ENCODE results near the gene ANGPTL5. TPM values are rescaled to one million over a fixed set of nuclear protein-coding genes. Genes with fewer than 3 reads are reported as not detected.
A peak's percentile ranks its signal among the peaks of the same experiment; 100 is the strongest.
"Not testable (repeated sequence)": the region's sequence is repeated elsewhere in the genome, so short reads cannot be mapped to it uniquely, and the experiment has no call there.

Gene ANGPTL5
- total RNA-seq = under 1 TPM; 0.12 to 0.28 TPM
- long read RNA-seq, partial matches to known transcripts = 0 of 2 reads
- long read RNA-seq, other reads (novel, unspliced or antisense) = 2 of 2 reads

GRCh38 chr11:101916422-101916821 lies at the start of gene ANGPTL5:
TSS of gene ANGPTL5 (minus strand) at chr11:101916522. CDS start at chr11:101907909, 8,613 bp downstream.
- ATAC-seq = no peak
- DNase-seq = no peak
- intact Hi-C loops (cut with DNase I, micrococcal nuclease) = no loop called here

- DNase-seq; intact Hi-C loops (cut with DNase I, micrococcal nuclease); ATAC-seq: not testable (repeated sequence)
Measured at GRCh38 chr11:101964200-101964599, 47.9 kb upstream of the ANGPTL5 start.

GRCh38 chr11:101960231-101960630 lies 43.9 kb upstream of the ANGPTL5 start:
- ATAC-seq (no peak), DNase-seq (no peak)
- intact Hi-C loops (cut with DNase I, micrococcal nuclease) = no loop called here

- DNase-seq = no peak
- intact Hi-C loops (cut with DNase I, micrococcal nuclease) = no loop called here
- ATAC-seq = no peak
Measured at GRCh38 chr11:101955701-101956100, 39.4 kb upstream of the ANGPTL5 start.

GRCh38 chr11:101955278-101955677 lies 39.0 kb upstream of the ANGPTL5 start:
- intact Hi-C loops (cut with DNase I, micrococcal nuclease) = no loop called here
- DNase-seq (no peak), ATAC-seq (no peak)

GRCh38 chr11:101949680-101950220 lies 33.4 kb upstream of the ANGPTL5 start:
- intact Hi-C loops (cut with DNase I, micrococcal nuclease) = no loop called here
- ATAC-seq = no peak
- no peak for DNase-seq

- intact Hi-C loops (cut with DNase I, micrococcal nuclease) = no loop called here
- DNase-seq (no peak), ATAC-seq (no peak)
Measured at GRCh38 chr11:101945448-101945847, 29.1 kb upstream of the ANGPTL5 start.

- DNase-seq = no peak
Measured at GRCh38 chr11:101944923-101945322, 28.6 kb upstream of the ANGPTL5 start.

GRCh38 chr11:101940901-101941520 lies 24.7 kb upstream of the ANGPTL5 start:
- intact Hi-C loops (cut with DNase I, micrococcal nuclease) = no loop called here
- no peak for DNase-seq
- ATAC-seq = no peak

More at GRCh38 chr11:101944923-101945322, 28.6 kb upstream of the ANGPTL5 start:
- intact Hi-C loops (cut with DNase I, micrococcal nuclease) = no loop called here
- peak; percentile 75 for ATAC-seq

- intact Hi-C loops (cut with DNase I, micrococcal nuclease) = no loop called here
- ATAC-seq = no peak
Measured at GRCh38 chr11:101931692-101932091, 15.4 kb upstream of the ANGPTL5 start.

GRCh38 chr11:101929294-101929915 lies 13.1 kb upstream of the ANGPTL5 start:
- no peak for ATAC-seq
- intact Hi-C loops (cut with DNase I, micrococcal nuclease) = no loop called here
- DNase-seq = no peak

More at GRCh38 chr11:101931692-101932091, 15.4 kb upstream of the ANGPTL5 start:
- no peak for DNase-seq

- ATAC-seq = peak; percentile 61
- intact Hi-C loops (cut with DNase I, micrococcal nuclease) = no loop called here
Measured at GRCh38 chr11:101923554-101923953, 7.2 kb upstream of the ANGPTL5 start.

GRCh38 chr11:101920992-101921391 lies 4.7 kb upstream of the ANGPTL5 start:
- intact Hi-C loops (cut with DNase I, micrococcal nuclease) = no loop called here
- ATAC-seq = peak; percentile 25
- no peak for DNase-seq

More at GRCh38 chr11:101923554-101923953, 7.2 kb upstream of the ANGPTL5 start:
- DNase-seq = no peak

- intact Hi-C loops (cut with DNase I, micrococcal nuclease) = no loop called here
- no peak for ATAC-seq
- no peak for DNase-seq
Measured at GRCh38 chr11:101917226-101917625, 904 bp upstream of the ANGPTL5 start.

- ATAC-seq (peak; percentile 24), DNase-seq (no peak)
- intact Hi-C loops (cut with DNase I, micrococcal nuclease) = no loop called here
Measured at GRCh38 chr11:101915791-101916291, 481 bp downstream of the ANGPTL5 start.

- ATAC-seq (peak; percentile 94), DNase-seq (peak; percentile 93 to 96)
- intact Hi-C loops (cut with DNase I, micrococcal nuclease) = no loop called here
Measured at GRCh38 chr11:101914738-101915426, 1.4 kb downstream of the ANGPTL5 start, which contains the start of gene CEP126. TSS of gene CEP126 (plus strand) at chr11:101915010. CDS start at chr11:101915285, 275 bp downstream.

- DNase-seq (no peak), ATAC-seq (no peak)
- intact Hi-C loops (cut with DNase I, micrococcal nuclease) = no loop called here
Measured at GRCh38 chr11:101914341-101914737, 2.0 kb downstream of the ANGPTL5 start.

GRCh38 chr11:101913656-101914055 lies 2.7 kb downstream of the ANGPTL5 start:
- DNase-seq (no peak), ATAC-seq (no peak)
- intact Hi-C loops (cut with DNase I, micrococcal nuclease) = no loop called here

GRCh38 chr11:101912823-101913284 lies 3.5 kb downstream of the ANGPTL5 start:
- ATAC-seq (peak; percentile 40), DNase-seq (no peak)
- intact Hi-C loops (cut with DNase I, micrococcal nuclease) = no loop called here

All from left colon (tissue), 2 donors.